Measurements from ENCODE around the gene UNC93B1. TPM values are rescaled to one million over a fixed set of nuclear protein-coding genes. Genes with fewer than 3 reads are reported as not detected.

The UNC93B1 gene
- total and polyA plus RNA-seq, 2 of the 8 experiments (the other 6 are each of a cell fraction or from before 2014, with no cell fraction given): 18.9 to 34.3 TPM

DNA sequence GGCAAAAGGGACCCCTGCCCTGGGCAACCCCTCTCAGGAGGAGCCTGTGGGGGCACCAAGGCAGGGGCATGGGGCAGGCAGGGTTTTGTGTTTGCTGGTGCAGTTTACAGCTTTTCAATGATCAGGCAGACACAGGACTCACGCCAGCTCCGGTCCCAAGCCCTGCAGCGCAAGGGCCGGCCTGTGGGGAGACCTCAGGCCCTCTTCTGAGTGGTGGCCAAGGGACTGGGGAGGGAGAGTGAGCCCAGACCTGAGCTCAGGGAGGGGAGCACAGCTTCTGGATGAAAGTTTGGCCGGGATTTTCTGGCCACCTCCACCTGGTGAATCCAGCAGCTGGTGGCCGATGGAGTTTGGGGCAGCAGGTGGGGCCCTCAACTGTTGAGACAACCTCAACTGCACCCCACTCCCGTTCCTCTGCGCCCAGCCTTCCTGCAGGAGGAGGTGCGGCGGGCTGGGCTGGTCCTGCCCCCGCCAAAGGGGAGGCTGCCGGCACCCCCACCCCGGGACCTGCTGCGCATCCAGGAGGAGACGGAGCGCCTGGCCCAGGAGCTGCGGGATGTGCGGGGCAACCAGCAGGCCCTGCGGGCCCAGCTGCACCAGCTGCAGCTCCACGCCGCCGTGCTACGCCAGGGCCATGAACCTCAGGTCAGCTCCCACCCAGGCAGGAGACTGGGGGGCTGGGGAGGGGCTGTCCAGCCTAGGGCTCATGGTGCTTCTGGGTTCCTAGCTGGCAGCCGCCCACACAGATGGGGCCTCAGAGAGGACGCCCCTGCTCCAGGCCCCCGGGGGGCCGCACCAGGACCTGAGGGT lies 38.5 kb upstream of the UNC93B1 start (continued):
- TF ChIP-seq, protein P1, sequence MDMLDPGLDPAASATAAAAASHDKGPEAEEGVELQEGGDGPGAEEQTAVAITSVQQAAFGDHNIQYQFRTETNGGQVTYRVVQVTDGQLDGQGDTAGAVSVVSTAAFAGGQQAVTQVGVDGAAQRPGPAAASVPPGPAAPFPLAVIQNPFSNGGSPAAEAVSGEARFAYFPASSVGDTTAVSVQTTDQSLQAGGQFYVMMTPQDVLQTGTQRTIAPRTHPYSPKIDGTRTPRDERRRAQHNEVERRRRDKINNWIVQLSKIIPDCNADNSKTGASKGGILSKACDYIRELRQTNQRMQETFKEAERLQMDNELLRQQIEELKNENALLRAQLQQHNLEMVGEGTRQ (IDR thresholded peaks at IDR 0.05; ENCODE audit: low read length): no peak

Data from H1 (cell line).